SJSA1 (cell line): Measurements from ENCODE around the gene RARG. TPM values are rescaled to one million over a fixed set of nuclear protein-coding genes. Genes with fewer than 3 reads are reported as not detected.
A peak's percentile ranks its signal among the peaks of the same experiment; 100 is the strongest.

Source experiments
- DNase-seq, 2 experiments: peaks; one replicate each; pipeline ENCODE4 v3.0.0-alpha.2; 2015 to 2020; ENCODE audit warnings: low spot score in 2 of 2, low read depth in 1 of 2
- H3K27ac ChIP-seq: fragments of 250-450 bp; sonication (Bioruptor Pico); 2 replicates; pipeline ENCODE4 v1.5.1; 2020; ENCODE audit warnings: mild to moderate bottlenecking, moderate library complexity
- H3K27me3 ChIP-seq: fragments of 250-450 bp; sonication (Bioruptor Pico); replicated peaks from 2 replicates; pipeline ENCODE4 v1.5.1; 2020; ENCODE audit warnings: mild to moderate bottlenecking, moderate library complexity
- H3K36me3 ChIP-seq: fragments of 250-450 bp; sonication (Bioruptor Pico); 2 replicates; pipeline ENCODE4 v1.5.1; 2020; ENCODE audit warnings: mild to moderate bottlenecking
- H3K4me1 ChIP-seq: fragments of 250-450 bp; sonication (Bioruptor Pico); replicated peaks from 2 replicates; pipeline ENCODE4 v1.6.1; 2021; ENCODE audit warnings: mild to moderate bottlenecking
- H3K4me3 ChIP-seq: fragments of 250-450 bp; sonication (Bioruptor Pico); 2 replicates; pipeline ENCODE4 v1.5.1; 2020; ENCODE audit warnings: mild to moderate bottlenecking
- H3K9me3 ChIP-seq: fragments of 250-450 bp; sonication (Bioruptor Pico); replicated peaks from 2 replicates; pipeline ENCODE4 v1.5.1; 2020; ENCODE audit warnings: mild to moderate bottlenecking
- total RNA-seq: library from RNA; depleted of rRNA; stranded (reverse); fragments of >200 nt; shearing (Covaris generic); gene quantifications from 2 replicates; pipeline ENCODE4 v1.2.3, GENCODE V29; 2014; rRNA removed

Gene RARG
- 13.5 and 13.6 TPM in 2 replicates for total RNA-seq

DNA sequence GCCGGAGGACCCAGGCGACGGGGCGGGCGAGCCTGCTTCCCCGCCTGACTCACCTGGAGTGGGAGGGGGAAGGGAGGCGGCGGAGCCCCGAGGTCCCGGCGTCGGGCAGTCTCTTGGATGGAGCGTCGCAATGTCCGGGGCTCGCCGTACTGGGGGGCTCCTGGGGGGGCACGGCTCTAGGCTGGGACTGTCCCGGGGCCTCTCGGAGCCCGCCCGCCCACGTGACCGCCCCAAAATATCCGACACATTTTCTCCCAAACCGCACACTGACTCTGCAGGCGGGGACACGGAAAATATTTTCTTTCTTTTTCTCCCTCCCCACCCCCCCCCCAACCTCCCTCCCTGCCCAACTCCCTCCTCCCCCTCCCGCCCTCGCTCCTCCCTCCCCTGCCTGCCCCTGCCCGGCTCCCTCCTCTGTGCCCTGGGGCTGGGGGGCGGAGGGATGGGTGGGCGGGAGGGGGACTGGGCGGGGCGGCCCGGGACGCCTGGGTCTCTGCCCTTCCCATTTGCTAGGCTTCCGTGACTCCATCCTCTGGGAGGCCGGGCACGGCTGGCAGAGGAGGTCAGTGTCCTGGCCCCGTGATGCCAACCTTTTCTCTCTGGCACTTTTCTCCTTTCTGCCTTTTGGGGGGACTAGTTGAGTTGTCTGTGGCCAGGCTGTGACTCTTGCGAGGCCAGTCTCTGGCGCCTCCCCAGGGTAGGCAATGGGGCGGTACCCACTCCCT is at the start of gene RARG:
RARG (minus strand) TSS at position 289 of the 725 bp plus-strand sequence. CDS start 4,664 bp downstream, outside the sequence.
- H3K36me3 ChIP-seq, result 0 out of 2 replicates have a peak, but pooled peaks cover 4% of the 10 kb centered on the region
- peak; percentile 55 to 76 for DNase-seq
- no peaks in the 10 kb centered on the region for H3K9me3 ChIP-seq
- peak within 1 kb of the TSS; percentile 48 for H3K4me3 ChIP-seq
- peaks cover 29% of the 10 kb centered on the region for H3K4me1 ChIP-seq
- no peaks in the 10 kb centered on the region for H3K27me3 ChIP-seq
- no peak within 1 kb of the TSS for H3K27ac ChIP-seq

- H3K4me3 ChIP-seq, result no peak overlapping the region
- H3K9me3 ChIP-seq, result no peaks in the 10 kb centered on the region
- peaks cover 98% of the 10 kb centered on the region for H3K36me3 ChIP-seq
- H3K4me1 ChIP-seq, result no peaks in the 10 kb centered on the region
- no peak for DNase-seq
- no peaks in the 10 kb centered on the region for H3K27me3 ChIP-seq
- H3K27ac ChIP-seq, result no peak overlapping the region
Observed at GRCh38 chr12:53279888-53280498, 48.0 kb upstream of the RARG start.

GRCh38 chr12:53279283-53279869 is 47.4 kb upstream of the RARG start:
- Histone ChIP-seq H3K4me1 (no peaks in the 10 kb centered on the region), H3K27me3 (no peaks in the 10 kb centered on the region), H3K36me3 (peaks cover 98% of the 10 kb centered on the region), H3K9me3 (no peaks in the 10 kb centered on the region), H3K27ac (no peak overlapping the region), H3K4me3 (no peak overlapping the region)
- no peak for DNase-seq

DNA sequence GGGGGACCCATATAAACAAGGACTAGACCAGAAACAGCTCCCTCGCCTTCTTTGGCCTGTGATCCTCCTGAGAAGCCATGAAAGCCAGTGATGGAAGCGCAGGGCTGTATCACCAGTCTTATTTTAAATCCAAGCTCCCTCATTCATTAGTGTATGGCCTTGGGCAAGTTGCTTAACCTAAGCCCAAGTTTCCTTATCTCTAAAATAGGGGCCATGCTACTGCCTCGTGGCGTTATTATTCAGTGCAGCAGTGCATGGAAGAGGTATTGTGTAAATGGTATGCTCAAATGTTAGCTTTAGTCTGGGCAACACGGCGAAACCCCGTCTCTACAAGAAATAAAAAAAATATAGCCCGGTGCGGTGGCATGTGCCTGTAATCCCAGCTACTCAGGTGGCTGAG is 46.0 kb upstream of the RARG start:
- no peak for DNase-seq
- H3K9me3 ChIP-seq, result no peaks in the 10 kb centered on the region
- no peaks in the 10 kb centered on the region for H3K4me1 ChIP-seq
- H3K4me3 ChIP-seq, result no peak overlapping the region
- H3K27me3 ChIP-seq, result no peaks in the 10 kb centered on the region
- H3K36me3 ChIP-seq, result peaks cover 95% of the 10 kb centered on the region
- H3K27ac ChIP-seq, result no peak overlapping the region

- H3K36me3 ChIP-seq, result peaks cover 94% of the 10 kb centered on the region
- H3K4me3 ChIP-seq, result no peak overlapping the region
- no peak for DNase-seq
- H3K27me3 ChIP-seq, result no peaks in the 10 kb centered on the region
- H3K9me3 ChIP-seq, result no peaks in the 10 kb centered on the region
- no peaks in the 10 kb centered on the region for H3K4me1 ChIP-seq
- no peak overlapping the region for H3K27ac ChIP-seq
Observed at GRCh38 chr12:53276511-53276910, 44.5 kb upstream of the RARG start.

- Histone ChIP-seq H3K36me3 (peaks cover 95% of the 10 kb centered on the region), H3K4me3 (no peak overlapping the region), H3K4me1 (peaks cover 13% of the 10 kb centered on the region), H3K9me3 (no peaks in the 10 kb centered on the region), H3K27me3 (no peaks in the 10 kb centered on the region), H3K27ac (no peak overlapping the region)
- no peak for DNase-seq
Observed at GRCh38 chr12:53274445-53274844, 42.4 kb upstream of the RARG start.

DNA sequence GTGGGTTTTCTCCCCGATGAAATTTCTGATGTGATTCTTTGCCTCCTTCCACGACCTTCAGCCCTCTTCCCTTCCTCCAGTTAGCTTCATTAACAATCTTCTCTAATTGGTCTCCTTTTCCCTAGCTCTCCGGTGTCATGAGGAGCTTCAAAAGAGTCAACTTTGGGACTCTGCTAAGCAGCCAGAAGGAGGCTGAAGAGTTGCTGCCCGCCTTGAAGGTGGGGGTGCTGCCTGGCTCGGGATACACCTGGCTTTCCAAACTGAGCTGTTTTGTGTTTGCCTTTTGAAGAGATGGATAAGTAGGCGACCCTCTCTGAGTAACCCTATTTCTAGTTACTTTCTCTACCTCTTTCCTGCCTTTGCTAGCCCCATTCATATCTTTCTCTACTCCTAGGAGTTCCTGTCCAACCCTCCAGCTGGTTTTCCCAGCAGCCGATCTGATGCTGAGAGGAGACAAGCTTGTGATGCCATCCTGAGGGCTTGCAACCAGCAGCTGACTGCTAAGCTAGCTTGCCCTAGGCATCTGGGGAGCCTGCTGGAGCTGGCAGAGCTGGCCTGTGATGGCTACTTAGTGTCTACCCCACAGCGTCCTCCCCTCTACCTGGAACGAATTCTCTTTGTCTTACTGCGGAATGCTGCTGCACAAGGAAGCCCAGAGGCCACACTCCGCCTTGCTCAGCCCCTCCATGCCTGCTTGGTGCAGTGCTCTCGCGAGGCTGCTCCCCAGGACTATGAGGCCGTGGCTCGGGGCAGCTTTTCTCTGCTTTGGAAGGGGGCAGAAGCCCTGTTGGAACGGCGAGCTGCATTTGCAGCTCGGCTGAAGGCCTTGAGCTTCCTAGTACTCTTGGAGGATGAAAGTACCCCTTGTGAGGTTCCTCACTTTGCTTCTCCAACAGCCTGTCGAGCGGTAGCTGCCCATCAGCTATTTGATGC is 36.9 kb upstream of the RARG start:
- H3K27ac ChIP-seq, result peak overlapping the region; percentile 74
- H3K36me3 ChIP-seq, result peaks cover 53% of the 10 kb centered on the region
- peak overlapping the region; percentile 75 for H3K4me3 ChIP-seq
- peaks cover 24% of the 10 kb centered on the region for H3K4me1 ChIP-seq
- no peaks in the 10 kb centered on the region for H3K9me3 ChIP-seq
- DNase-seq, result no peak
- H3K27me3 ChIP-seq, result no peaks in the 10 kb centered on the region

DNA sequence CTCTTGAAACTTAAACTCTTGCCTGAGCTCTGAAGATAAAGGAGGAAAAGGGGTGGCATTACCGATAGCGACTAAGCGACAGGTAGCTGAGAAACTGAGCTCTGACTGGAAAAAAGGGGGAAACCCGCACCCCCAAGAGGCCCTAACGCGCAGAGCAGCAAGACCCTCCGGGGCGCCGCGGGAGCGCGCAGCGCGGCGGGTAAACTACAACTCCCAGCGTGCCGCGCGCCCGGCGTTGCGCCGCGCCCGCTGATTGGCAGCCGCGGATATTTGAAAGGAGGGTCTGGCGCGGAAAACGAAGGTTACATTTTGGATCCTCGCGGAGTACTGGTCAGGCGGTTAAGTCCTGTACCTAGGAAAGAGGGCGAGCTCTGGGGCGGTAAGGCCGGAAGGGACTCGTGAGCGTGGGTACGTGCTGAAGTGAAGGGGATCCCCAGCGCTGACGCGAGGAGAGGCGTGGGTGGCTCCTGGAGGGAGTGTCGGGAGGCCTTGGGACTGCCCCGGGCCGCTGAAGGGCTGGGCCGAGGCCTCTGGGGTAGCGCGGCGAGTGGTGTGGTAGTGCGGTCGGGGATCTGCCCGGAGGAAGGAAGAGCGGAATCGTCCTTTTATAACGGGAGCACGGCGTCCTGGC is 36.1 kb upstream of the RARG start, which contains the start of gene ESPL1:
ESPL1 (plus strand) TSS at position 301 of the 631 bp plus-strand sequence. CDS start 468 bp downstream, outside the sequence.
- H3K27me3 ChIP-seq, result no peaks in the 10 kb centered on the region
- H3K27ac ChIP-seq, result peak within 1 kb of the TSS; percentile 74
- peak within 1 kb of the TSS; percentile 75 for H3K4me3 ChIP-seq
- H3K36me3 ChIP-seq, result peaks cover 48% of the 10 kb centered on the region
- H3K9me3 ChIP-seq, result no peaks in the 10 kb centered on the region
- peak; percentile 75 to 82 for DNase-seq
- peaks cover 24% of the 10 kb centered on the region for H3K4me1 ChIP-seq

DNA sequence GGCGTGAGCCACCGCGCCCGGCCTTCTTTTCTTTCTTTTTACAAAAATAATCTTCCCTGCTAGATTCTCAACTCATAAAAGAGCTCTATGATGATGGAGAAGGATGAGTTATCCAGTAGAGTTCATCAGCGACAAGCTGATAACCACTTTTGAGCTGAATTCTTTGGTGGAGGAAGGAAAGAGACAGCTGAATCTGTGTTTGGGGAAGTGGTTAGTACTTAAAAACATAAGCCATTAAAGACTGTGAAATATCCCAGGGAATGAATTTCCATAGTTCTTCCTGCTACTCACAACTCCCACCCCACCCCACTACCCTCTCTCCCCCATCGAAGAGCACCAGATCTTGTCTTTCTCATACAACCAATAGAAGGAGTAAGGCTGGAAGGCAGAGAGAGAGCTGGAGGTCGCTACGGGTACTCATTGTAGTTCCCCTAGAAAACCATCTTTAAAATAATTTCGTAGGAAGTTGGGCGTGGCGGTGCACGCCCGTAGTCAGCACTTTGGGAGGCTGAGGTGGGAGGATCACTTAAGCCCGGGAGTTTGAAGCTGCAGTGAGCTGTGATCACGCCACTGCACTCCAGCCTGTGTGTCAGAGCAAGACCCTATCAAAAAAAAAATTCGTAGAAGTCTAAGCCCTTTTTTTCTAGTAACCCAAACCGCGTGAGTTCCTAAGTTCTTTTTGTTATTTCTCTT is 35.4 kb upstream of the RARG start:
- DNase-seq, result no peak
- H3K4me1 ChIP-seq, result peaks cover 24% of the 10 kb centered on the region
- H3K4me3 ChIP-seq, result peak overlapping the region; percentile 75
- H3K9me3 ChIP-seq, result no peaks in the 10 kb centered on the region
- H3K27ac ChIP-seq, result peak overlapping the region; percentile 74; the same call in 1 of the 2 replicates
- H3K27me3 ChIP-seq, result no peaks in the 10 kb centered on the region
- peaks cover 42% of the 10 kb centered on the region for H3K36me3 ChIP-seq

GRCh38 chr12:53265783-53266182 is 33.8 kb upstream of the RARG start:
- no peaks in the 10 kb centered on the region for H3K27me3 ChIP-seq
- no peak overlapping the region for H3K27ac ChIP-seq
- H3K4me1 ChIP-seq, result peaks cover 24% of the 10 kb centered on the region
- peaks cover 27% of the 10 kb centered on the region for H3K36me3 ChIP-seq
- DNase-seq, result no peak
- H3K9me3 ChIP-seq, result no peaks in the 10 kb centered on the region
- no peak overlapping the region for H3K4me3 ChIP-seq

- no peaks in the 10 kb centered on the region for H3K4me1 ChIP-seq
- no peaks in the 10 kb centered on the region for H3K27me3 ChIP-seq
- peaks cover 2% of the 10 kb centered on the region for H3K36me3 ChIP-seq
- H3K9me3 ChIP-seq, result no peaks in the 10 kb centered on the region
- no peak for DNase-seq
- H3K4me3 ChIP-seq, result no peak overlapping the region
- no peak overlapping the region for H3K27ac ChIP-seq
Observed at GRCh38 chr12:53259891-53260290, 27.9 kb upstream of the RARG start.
